ENCODE data around the gene LRATD1.

DNA sequence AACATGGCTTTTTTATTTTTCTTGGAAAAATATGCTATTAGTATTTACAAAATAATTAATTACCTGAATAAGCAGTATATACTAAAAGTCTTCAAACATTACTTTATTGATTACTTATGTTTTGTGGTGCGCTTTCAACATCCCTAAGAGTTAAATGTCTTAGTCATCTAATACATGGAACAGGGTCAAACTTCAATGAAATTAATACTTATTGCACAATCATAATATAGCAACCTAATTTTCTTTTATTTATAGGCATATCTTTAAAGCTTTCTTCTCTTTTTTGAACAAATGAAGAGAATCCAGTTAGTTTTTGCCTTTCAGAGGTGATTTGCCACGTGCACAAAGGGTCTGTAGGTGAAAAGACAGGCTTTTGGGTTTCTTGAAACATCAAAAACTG is 6.0 kb downstream of the LRATD1 start:
- TF ChIP-seq, protein P1, sequence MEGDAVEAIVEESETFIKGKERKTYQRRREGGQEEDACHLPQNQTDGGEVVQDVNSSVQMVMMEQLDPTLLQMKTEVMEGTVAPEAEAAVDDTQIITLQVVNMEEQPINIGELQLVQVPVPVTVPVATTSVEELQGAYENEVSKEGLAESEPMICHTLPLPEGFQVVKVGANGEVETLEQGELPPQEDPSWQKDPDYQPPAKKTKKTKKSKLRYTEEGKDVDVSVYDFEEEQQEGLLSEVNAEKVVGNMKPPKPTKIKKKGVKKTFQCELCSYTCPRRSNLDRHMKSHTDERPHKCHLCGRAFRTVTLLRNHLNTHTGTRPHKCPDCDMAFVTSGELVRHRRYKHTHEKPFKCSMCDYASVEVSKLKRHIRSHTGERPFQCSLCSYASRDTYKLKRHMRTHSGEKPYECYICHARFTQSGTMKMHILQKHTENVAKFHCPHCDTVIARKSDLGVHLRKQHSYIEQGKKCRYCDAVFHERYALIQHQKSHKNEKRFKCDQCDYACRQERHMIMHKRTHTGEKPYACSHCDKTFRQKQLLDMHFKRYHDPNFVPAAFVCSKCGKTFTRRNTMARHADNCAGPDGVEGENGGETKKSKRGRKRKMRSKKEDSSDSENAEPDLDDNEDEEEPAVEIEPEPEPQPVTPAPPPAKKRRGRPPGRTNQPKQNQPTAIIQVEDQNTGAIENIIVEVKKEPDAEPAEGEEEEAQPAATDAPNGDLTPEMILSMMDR (IDR thresholded peaks at IDR 0.05; ENCODE audit: low read length), result no peak
- TF ChIP-seq EZH2 (IDR thresholded peaks at IDR 0.05; ENCODE audit: borderline replicate concordance, low read length), result no peak

Data from OCI-LY1 (cell line).